ENCODE measurements around the gene XDH.

The XDH gene

GRCh38 chr2:31372097-31372496 lies 42.4 kb downstream of the XDH start:
- no CpG with 5 or more reads among the region's 10 CpGs for WGBS (ENCODE audit: insufficient coverage, insufficient read length)
- H3K27ac ChIP-seq (ENCODE audit: low read length), result no peak overlapping the region
- no peaks in the 10 kb centered on the region for H3K4me1 ChIP-seq (ENCODE audit: control insufficient read depth, insufficient read depth, low read length)
- H3K27me3 ChIP-seq (ENCODE audit: control insufficient read depth, insufficient read depth, low read length), result no peaks in the 10 kb centered on the region
- no peaks in the 10 kb centered on the region for H3K36me3 ChIP-seq (ENCODE audit: control insufficient read depth, insufficient read depth, low read length)
- H3K9me3 ChIP-seq (ENCODE audit: control insufficient read depth, insufficient read depth, low read length), result no peaks in the 10 kb centered on the region
- no peak overlapping the region for H3K4me3 ChIP-seq (ENCODE audit: low read length)
- DNase-seq (ENCODE audit: low read depth, low spot score), result no peak

DNA sequence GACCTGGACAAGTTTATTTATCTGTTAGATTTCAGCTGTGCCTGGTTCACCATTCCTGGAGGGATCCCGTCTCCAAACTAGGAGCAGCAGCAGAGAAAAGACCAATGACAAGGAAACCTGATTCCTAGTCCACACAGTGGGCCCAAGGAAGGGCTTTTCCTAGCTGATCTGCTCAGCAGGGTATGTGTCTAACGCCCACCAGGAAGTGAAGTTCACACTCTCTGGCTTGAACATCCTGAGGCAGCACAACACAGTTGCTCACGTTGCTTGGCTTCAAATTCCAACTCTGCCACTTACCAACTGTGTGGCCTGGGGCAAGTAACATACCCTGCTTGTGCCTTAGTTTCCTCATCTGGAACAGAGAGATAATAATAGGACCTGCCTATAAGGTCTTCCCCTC lies 42.9 kb downstream of the XDH start:
- no peaks in the 10 kb centered on the region for H3K9me3 ChIP-seq (ENCODE audit: control insufficient read depth, insufficient read depth, low read length)
- no CpG with 5 or more reads among the region's 3 CpGs for WGBS (ENCODE audit: insufficient coverage, insufficient read length)
- no peak overlapping the region for H3K4me3 ChIP-seq (ENCODE audit: low read length)
- DNase-seq (ENCODE audit: low read depth, low spot score), result no peak
- H3K4me1 ChIP-seq (ENCODE audit: control insufficient read depth, insufficient read depth, low read length), result no peaks in the 10 kb centered on the region
- H3K27me3 ChIP-seq (ENCODE audit: control insufficient read depth, insufficient read depth, low read length), result no peaks in the 10 kb centered on the region
- no peak overlapping the region for H3K27ac ChIP-seq (ENCODE audit: low read length)
- H3K36me3 ChIP-seq (ENCODE audit: control insufficient read depth, insufficient read depth, low read length), result no peaks in the 10 kb centered on the region

DNA sequence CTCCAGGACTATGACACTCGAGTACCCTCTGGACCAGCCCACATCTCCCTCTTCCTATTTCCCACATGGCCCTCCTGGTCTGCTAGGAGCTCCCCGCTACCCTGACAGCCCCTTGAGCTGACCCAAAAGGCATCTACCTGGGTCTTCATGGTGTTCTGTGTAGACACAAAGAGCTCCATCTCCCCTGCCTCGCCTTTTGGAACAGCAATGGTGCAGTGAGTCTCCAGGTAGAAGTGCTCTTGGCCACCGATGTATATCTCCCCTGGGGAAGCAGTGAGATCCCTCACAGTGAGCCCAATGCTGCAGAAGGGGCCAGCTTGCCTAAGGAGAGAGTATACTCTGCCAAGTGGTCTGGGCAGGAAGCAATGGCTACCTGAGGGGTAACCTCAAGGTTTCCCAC lies 47.8 kb downstream of the XDH start:
- no CpG with 5 or more reads among the region's 4 CpGs for WGBS (ENCODE audit: insufficient coverage, insufficient read length)
- Histone ChIP-seq H3K4me1 (ENCODE audit: control insufficient read depth, insufficient read depth, low read length) (no peaks in the 10 kb centered on the region), H3K9me3 (ENCODE audit: control insufficient read depth, insufficient read depth, low read length) (no peaks in the 10 kb centered on the region), H3K4me3 (ENCODE audit: low read length) (no peak overlapping the region), H3K36me3 (ENCODE audit: control insufficient read depth, insufficient read depth, low read length) (no peaks in the 10 kb centered on the region), H3K27ac (ENCODE audit: low read length) (no peak overlapping the region), H3K27me3 (ENCODE audit: control insufficient read depth, insufficient read depth, low read length) (no peaks in the 10 kb centered on the region)
- DNase-seq (ENCODE audit: low read depth, low spot score), result no peak

- H3K4me3 ChIP-seq (ENCODE audit: low read length), result no peak overlapping the region
- H3K27ac ChIP-seq (ENCODE audit: low read length), result no peak overlapping the region
- DNase-seq (ENCODE audit: low read depth, low spot score), result no peak
- H3K27me3 ChIP-seq (ENCODE audit: control insufficient read depth, insufficient read depth, low read length), result no peaks in the 10 kb centered on the region
- H3K4me1 ChIP-seq (ENCODE audit: control insufficient read depth, insufficient read depth, low read length), result no peaks in the 10 kb centered on the region
- WGBS (ENCODE audit: insufficient coverage, insufficient read length), result no CpG with 5 or more reads among the region's 9 CpGs
- H3K36me3 ChIP-seq (ENCODE audit: control insufficient read depth, insufficient read depth, low read length), result no peaks in the 10 kb centered on the region
- no peaks in the 10 kb centered on the region for H3K9me3 ChIP-seq (ENCODE audit: control insufficient read depth, insufficient read depth, low read length)
Measured at GRCh38 chr2:31365834-31366505, 48.6 kb downstream of the XDH start.

DNA sequence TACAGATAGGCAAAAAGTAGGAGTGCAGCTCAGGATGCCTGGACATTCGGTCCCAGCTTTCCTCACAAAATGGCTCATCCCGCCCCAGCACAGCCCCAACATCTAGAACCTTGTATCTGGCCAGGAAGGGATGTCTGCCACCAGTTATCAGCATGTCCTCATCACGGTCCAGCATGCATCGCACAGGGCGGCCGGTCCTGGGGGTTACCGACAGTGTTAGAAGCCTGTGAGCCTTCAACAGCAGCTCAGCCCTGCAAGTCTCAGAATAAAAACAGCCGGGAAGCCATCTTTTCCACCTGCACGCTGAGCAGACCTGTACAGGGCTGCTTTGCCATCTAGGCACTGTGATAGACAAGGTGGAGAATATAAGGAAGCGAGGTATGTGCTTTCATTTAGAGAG lies 49.2 kb downstream of the XDH start:
- Histone ChIP-seq H3K9me3 (ENCODE audit: control insufficient read depth, insufficient read depth, low read length) (no peaks in the 10 kb centered on the region), H3K27ac (ENCODE audit: low read length) (no peak overlapping the region), H3K4me1 (ENCODE audit: control insufficient read depth, insufficient read depth, low read length) (no peaks in the 10 kb centered on the region), H3K27me3 (ENCODE audit: control insufficient read depth, insufficient read depth, low read length) (no peaks in the 10 kb centered on the region), H3K4me3 (ENCODE audit: low read length) (no peak overlapping the region), H3K36me3 (ENCODE audit: control insufficient read depth, insufficient read depth, low read length) (no peaks in the 10 kb centered on the region)
- DNase-seq (ENCODE audit: low read depth, low spot score), result no peak
- WGBS (ENCODE audit: insufficient coverage, insufficient read length), result no CpG with 5 or more reads among the region's 10 CpGs

DNA sequence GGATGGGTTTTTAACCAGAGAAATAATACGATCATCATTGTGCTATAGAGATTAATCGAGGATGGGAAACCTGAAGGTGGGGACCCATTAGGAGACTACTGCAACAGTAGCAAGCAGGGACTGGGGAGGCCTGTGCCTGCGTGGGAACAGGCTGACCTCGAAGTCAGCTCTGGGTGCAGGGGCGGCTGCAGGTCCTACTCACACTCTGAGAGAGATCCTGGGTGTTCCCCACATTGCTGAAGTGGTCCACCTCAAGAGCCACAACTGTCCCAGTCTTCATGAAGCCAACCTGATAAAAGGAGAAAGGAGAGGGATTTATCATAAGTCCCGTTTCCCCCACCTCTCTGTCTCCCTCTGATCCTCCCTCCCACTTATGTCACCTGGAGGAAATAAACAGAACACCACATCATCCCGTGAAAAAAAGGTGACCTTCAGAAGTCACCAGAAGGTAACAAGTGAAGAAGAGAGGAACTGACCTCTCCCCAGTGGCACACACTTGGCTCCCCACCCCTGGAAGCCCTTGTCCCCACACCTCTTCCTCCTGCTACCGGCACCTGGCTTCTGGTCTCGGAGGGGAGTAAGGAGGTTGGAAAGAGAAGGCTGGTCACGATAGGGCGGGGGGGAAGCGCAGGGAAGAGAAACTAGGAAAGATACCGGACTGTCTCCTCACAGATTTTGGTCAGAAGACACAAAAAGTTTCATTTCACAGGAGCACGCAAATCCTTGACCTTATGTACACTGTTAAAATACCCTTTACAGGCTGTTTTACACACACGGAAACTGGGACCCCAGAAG lies 50.4 kb downstream of the XDH start:
- no peaks in the 10 kb centered on the region for H3K27me3 ChIP-seq (ENCODE audit: control insufficient read depth, insufficient read depth, low read length)
- WGBS (ENCODE audit: insufficient coverage, insufficient read length), result no CpG with 5 or more reads among the region's 15 CpGs
- no peak overlapping the region for H3K4me3 ChIP-seq (ENCODE audit: low read length)
- no peak overlapping the region for H3K27ac ChIP-seq (ENCODE audit: low read length)
- no peaks in the 10 kb centered on the region for H3K9me3 ChIP-seq (ENCODE audit: control insufficient read depth, insufficient read depth, low read length)
- DNase-seq (ENCODE audit: low read depth, low spot score), result no peak
- H3K4me1 ChIP-seq (ENCODE audit: control insufficient read depth, insufficient read depth, low read length), result no peaks in the 10 kb centered on the region
- H3K36me3 ChIP-seq (ENCODE audit: control insufficient read depth, insufficient read depth, low read length), result no peaks in the 10 kb centered on the region

- Histone ChIP-seq H3K4me3 (ENCODE audit: low read length) (no peak overlapping the region), H3K27me3 (ENCODE audit: control insufficient read depth, insufficient read depth, low read length) (no peaks in the 10 kb centered on the region), H3K9me3 (ENCODE audit: control insufficient read depth, insufficient read depth, low read length) (no peaks in the 10 kb centered on the region), H3K36me3 (ENCODE audit: control insufficient read depth, insufficient read depth, low read length) (no peaks in the 10 kb centered on the region), H3K27ac (ENCODE audit: low read length) (no peak overlapping the region), H3K4me1 (ENCODE audit: control insufficient read depth, insufficient read depth, low read length) (no peaks in the 10 kb centered on the region)
- no peak for DNase-seq (ENCODE audit: low read depth, low spot score)
- no CpG with 5 or more reads among the region's 5 CpGs for WGBS (ENCODE audit: insufficient coverage, insufficient read length)
Measured at GRCh38 chr2:31362581-31362980, 52.0 kb downstream of the XDH start.

DNA sequence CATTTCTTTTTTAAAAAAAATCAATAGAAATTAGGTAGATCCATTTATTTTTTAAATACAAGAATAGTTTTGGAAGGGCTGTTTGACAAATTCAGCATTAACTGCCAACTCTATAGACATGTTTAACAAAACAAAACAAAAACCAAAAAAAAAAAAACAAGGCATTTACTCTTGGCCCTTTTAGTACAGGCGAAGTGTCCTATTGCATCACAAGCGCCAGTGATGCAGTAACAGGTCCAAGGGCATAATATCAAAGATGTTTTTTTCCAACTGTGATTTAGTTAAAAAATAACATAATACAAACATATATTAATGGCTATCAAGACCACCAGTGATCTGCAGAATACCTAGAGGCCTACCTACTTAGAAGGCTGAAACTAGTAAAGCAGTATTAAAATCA lies 55.3 kb downstream of the XDH start:
- Histone ChIP-seq H3K4me3 (ENCODE audit: low read length) (no peak overlapping the region), H3K4me1 (ENCODE audit: control insufficient read depth, insufficient read depth, low read length) (no peaks in the 10 kb centered on the region), H3K27me3 (ENCODE audit: control insufficient read depth, insufficient read depth, low read length) (no peaks in the 10 kb centered on the region), H3K36me3 (ENCODE audit: control insufficient read depth, insufficient read depth, low read length) (no peaks in the 10 kb centered on the region), H3K27ac (ENCODE audit: low read length) (no peak overlapping the region), H3K9me3 (ENCODE audit: control insufficient read depth, insufficient read depth, low read length) (no peaks in the 10 kb centered on the region)
- no peak for DNase-seq (ENCODE audit: low read depth, low spot score)
- no CpG with 5 or more reads among the region's 2 CpGs for WGBS (ENCODE audit: insufficient coverage, insufficient read length)

DNA sequence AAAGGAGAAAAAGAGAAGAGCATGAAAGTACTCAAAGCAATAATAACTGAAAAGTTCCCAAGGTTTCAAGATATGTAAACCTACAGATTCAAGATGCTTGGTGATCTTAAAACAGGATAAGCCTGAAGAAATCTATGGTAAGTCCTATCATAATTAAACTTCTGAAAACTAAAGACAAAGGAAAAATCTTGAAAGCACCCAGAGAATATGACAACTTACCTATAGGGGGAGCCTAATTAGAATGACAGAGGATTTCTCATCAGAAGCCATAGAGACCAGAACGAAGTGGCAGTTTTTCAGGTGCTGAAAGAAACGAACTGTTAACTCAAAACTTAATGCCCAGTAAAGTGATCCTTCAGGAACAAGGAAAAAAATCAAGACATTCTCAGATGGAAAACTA lies 59.7 kb downstream of the XDH start:
- Histone ChIP-seq H3K9me3 (ENCODE audit: control insufficient read depth, insufficient read depth, low read length) (no peaks in the 10 kb centered on the region), H3K27ac (ENCODE audit: low read length) (no peak overlapping the region), H3K4me1 (ENCODE audit: control insufficient read depth, insufficient read depth, low read length) (no peaks in the 10 kb centered on the region), H3K36me3 (ENCODE audit: control insufficient read depth, insufficient read depth, low read length) (no peaks in the 10 kb centered on the region), H3K4me3 (ENCODE audit: low read length) (no peak overlapping the region), H3K27me3 (ENCODE audit: control insufficient read depth, insufficient read depth, low read length) (no peaks in the 10 kb centered on the region)
- DNase-seq (ENCODE audit: low read depth, low spot score), result no peak
- WGBS (ENCODE audit: insufficient coverage, insufficient read length), result no CpG with 5 or more reads among the region's 2 CpGs

GRCh38 chr2:31353179-31353578 lies 61.4 kb downstream of the XDH start:
- Histone ChIP-seq H3K27me3 (ENCODE audit: control insufficient read depth, insufficient read depth, low read length) (no peaks in the 10 kb centered on the region), H3K4me1 (ENCODE audit: control insufficient read depth, insufficient read depth, low read length) (no peaks in the 10 kb centered on the region), H3K9me3 (ENCODE audit: control insufficient read depth, insufficient read depth, low read length) (no peaks in the 10 kb centered on the region), H3K27ac (ENCODE audit: low read length) (no peak overlapping the region), H3K4me3 (ENCODE audit: low read length) (no peak overlapping the region), H3K36me3 (ENCODE audit: control insufficient read depth, insufficient read depth, low read length) (no peaks in the 10 kb centered on the region)
- DNase-seq (ENCODE audit: low read depth, low spot score), result no peak
- no CpG with 5 or more reads among the region's 2 CpGs for WGBS (ENCODE audit: insufficient coverage, insufficient read length)

GRCh38 chr2:31349684-31350083 lies 64.9 kb downstream of the XDH start:
- Histone ChIP-seq H3K27me3 (ENCODE audit: control insufficient read depth, insufficient read depth, low read length) (no peaks in the 10 kb centered on the region), H3K36me3 (ENCODE audit: control insufficient read depth, insufficient read depth, low read length) (no peaks in the 10 kb centered on the region), H3K4me1 (ENCODE audit: control insufficient read depth, insufficient read depth, low read length) (no peaks in the 10 kb centered on the region), H3K27ac (ENCODE audit: low read length) (no peak overlapping the region), H3K4me3 (ENCODE audit: low read length) (no peak overlapping the region), H3K9me3 (ENCODE audit: control insufficient read depth, insufficient read depth, low read length) (no peaks in the 10 kb centered on the region)
- WGBS (ENCODE audit: insufficient coverage, insufficient read length), result no CpG with 5 or more reads among the region's 6 CpGs
- no peak for DNase-seq (ENCODE audit: low read depth, low spot score)

Measured in iPS DF 6.9 (cell line).